IMR-90 (cell line): ENCODE measurements around the gene PIM3. TPM values are rescaled to one million over a fixed set of nuclear protein-coding genes. Genes with fewer than 3 reads are reported as not detected.

ENCODE experiments used
- ATAC-seq: fragments of 200-7000 bp; cut with Tn5 transposase; 2 replicates; pipeline ENCODE4 v1.9.1; 2020; ENCODE audit warnings: low read depth, mild to moderate bottlenecking, moderate library complexity
- BruUV-seq: library from RNA; stranded (reverse); fragments of 400-500 nt; replicated peaks from 2 replicates; lab custom pipeline; 2021; lab: Mats Ljungman, UMichigan
- CTCF ChIA-PET: fragments of 300-600 bp; formaldehyde crosslinking; extraction: SDS; loops from one replicate; lab custom pipeline; 2021; ENCODE audit warnings: antibody characterized with exemption; lab: Yijun Ruan, JAX
- POLR2A ChIA-PET: fragments of 300-600 bp; sonication (Branson Sonifier 250); formaldehyde crosslinking; loops from one replicate; lab custom pipeline; 2022; ENCODE audit warnings: antibody characterized with exemption; ENCODE audit not compliant: unreplicated experiment; lab: Charles Lee
- DNase-seq: peaks from one replicate; pipeline ENCODE4 v3.0.0; 2013
- H2AFZ ChIP-seq: replicated peaks from 2 replicates; pipeline ENCODE3; 2013; ENCODE audit warnings: low read length, mild to moderate bottlenecking; ENCODE audit not compliant: poor library complexity
- H2AK5ac ChIP-seq: 2 replicates; pipeline ENCODE4 v1.6.1; 2013; ENCODE audit warnings: low read depth, low read length, inconsistent platforms
- H2AK9ac ChIP-seq: replicated peaks from 2 replicates; pipeline ENCODE3; 2013; ENCODE audit warnings: mild to moderate bottlenecking, low read depth, low read length, moderate library complexity; ENCODE audit not compliant: poor library complexity
- H2BK120ac ChIP-seq: 2 replicates; pipeline ENCODE4 v1.6.1; 2013; ENCODE audit warnings: low read depth, low read length, inconsistent platforms
- H2BK15ac ChIP-seq: 3 replicates; pipeline ENCODE4 v1.6.1; 2013; ENCODE audit warnings: low read depth, low read length, inconsistent platforms
- H2BK20ac ChIP-seq: 2 replicates; pipeline ENCODE4 v1.6.1; 2013; ENCODE audit warnings: low read depth, mild to moderate bottlenecking, inconsistent platforms, low read length, moderate library complexity
- H2BK5ac ChIP-seq: 2 replicates; pipeline ENCODE4 v1.6.1; 2013; ENCODE audit warnings: mild to moderate bottlenecking, low read depth, low read length, inconsistent platforms; ENCODE audit not compliant: poor library complexity, severe bottlenecking
- H3K14ac ChIP-seq: replicated peaks from 2 replicates; pipeline ENCODE4 v1.6.1; 2013; ENCODE audit warnings: low read depth, low read length, inconsistent platforms
- H3K18ac ChIP-seq: 2 replicates; pipeline ENCODE4 v1.6.1; 2013; ENCODE audit warnings: low read depth, low read length, control low read depth
- H3K23ac ChIP-seq: 2 replicates; pipeline ENCODE4 v1.6.1; 2013; ENCODE audit warnings: low read depth, low read length, inconsistent platforms
- H3K27ac ChIP-seq: 2 replicates; pipeline ENCODE4 v1.5.1; 2013; ENCODE audit warnings: mild to moderate bottlenecking, control low read depth, low read length; ENCODE audit not compliant: insufficient read depth
- H3K27me3 ChIP-seq: 2 replicates; pipeline ENCODE4 v1.6.1; 2013; ENCODE audit warnings: low read length; ENCODE audit not compliant: control insufficient read depth, insufficient read depth
- H3K36me3 ChIP-seq: 2 replicates; pipeline ENCODE4 v1.6.1; 2013; ENCODE audit warnings: low read length, mixed read lengths; ENCODE audit not compliant: control insufficient read depth, insufficient read depth
- H3K4ac ChIP-seq: 2 replicates; pipeline ENCODE4 v1.6.1; 2013; ENCODE audit warnings: low read depth, low read length, inconsistent platforms
- H3K4me1 ChIP-seq: 2 replicates; pipeline ENCODE4 v1.6.1; 2013; ENCODE audit warnings: low read length, mixed read lengths; ENCODE audit not compliant: control insufficient read depth, insufficient read depth
- H3K4me2 ChIP-seq: 2 replicates; pipeline ENCODE4 v1.6.1; 2013; ENCODE audit warnings: low read depth, mild to moderate bottlenecking, control low read depth, low read length, moderate library complexity
- H3K4me3 ChIP-seq: 2 replicates; pipeline ENCODE4 v1.5.1; 2013; ENCODE audit warnings: low read depth, mild to moderate bottlenecking, control low read depth, low read length, moderate library complexity; ENCODE audit not compliant: insufficient read depth
- H3K56ac ChIP-seq: 2 replicates; pipeline ENCODE4 v1.6.1; 2013; ENCODE audit warnings: low read length, inconsistent platforms; ENCODE audit not compliant: insufficient read depth; ENCODE audit errors: extremely low read depth
- H3K79me1 ChIP-seq, 2 experiments: 2 replicates each; pipeline ENCODE4 v1.6.1; 2013; ENCODE audit warnings: low read length in 2 of 2, inconsistent platforms in 1 of 2, low read depth in 1 of 2
- H3K9ac ChIP-seq: 2 replicates; pipeline ENCODE4 v1.6.1; 2013; ENCODE audit warnings: low read depth, low read length, control low read depth
- H3K9me1 ChIP-seq: 2 replicates; pipeline ENCODE4 v1.6.1; 2013; ENCODE audit warnings: low read length, inconsistent platforms; ENCODE audit not compliant: insufficient read depth
- H3K9me3 ChIP-seq: 2 replicates; pipeline ENCODE4 v1.6.1; 2013; ENCODE audit warnings: low read length; ENCODE audit not compliant: control insufficient read depth, insufficient read depth
- H4K20me1 ChIP-seq: 2 replicates; pipeline ENCODE4 v1.6.1; 2013; ENCODE audit warnings: low read length, inconsistent platforms; ENCODE audit not compliant: insufficient read depth
- H4K5ac ChIP-seq: 2 replicates; pipeline ENCODE4 v1.6.1; 2013; ENCODE audit warnings: mild to moderate bottlenecking, low read depth, low read length, control low read depth
- H4K8ac ChIP-seq, 2 experiments: 2 replicates each; pipeline ENCODE4 v1.6.1; 2013; ENCODE audit warnings: low read depth in 2 of 2, low read length in 2 of 2, control low read depth in 1 of 2, inconsistent platforms in 1 of 2
- H4K91ac ChIP-seq: 2 replicates; pipeline ENCODE4 v1.6.1; 2013; ENCODE audit warnings: low read depth, low read length, inconsistent platforms; ENCODE audit not compliant: insufficient read depth
- BHLHE40 ChIP-seq: fragments of 150-350 bp; IDR thresholded peaks from 2 replicates; pipeline ENCODE4 v1.6.1; 2016; ENCODE audit warnings: mild to moderate bottlenecking, low read depth, low read length
- CHD1 ChIP-seq: IDR thresholded peaks from 2 replicates; pipeline ENCODE4 v1.6.1; 2012; ENCODE audit warnings: low read depth, low read length, improper control_type of control experiment
- FOS ChIP-seq: fragments of 150-350 bp; IDR thresholded peaks from 2 replicates; pipeline ENCODE4 v1.6.1; 2016; ENCODE audit warnings: low read depth, low read length
- MAFK ChIP-seq: IDR thresholded peaks from 2 replicates; pipeline ENCODE4 v1.6.1; 2012; ENCODE audit warnings: low read depth, low read length, improper control_type of control experiment
- MAZ ChIP-seq: IDR thresholded peaks from 2 replicates; pipeline ENCODE4 v1.6.1; 2012; ENCODE audit warnings: low read depth, mild to moderate bottlenecking, low read length, improper control_type of control experiment, moderate library complexity, borderline replicate concordance
- MXI1 ChIP-seq: IDR thresholded peaks from 2 replicates; pipeline ENCODE4 v1.6.1; 2012; ENCODE audit warnings: low read depth, mild to moderate bottlenecking, low read length, moderate library complexity, borderline replicate concordance
- POLR2A ChIP-seq: IDR thresholded peaks from 2 replicates; pipeline ENCODE4 v1.6.1; 2012; ENCODE audit warnings: mild to moderate bottlenecking, low read depth, low read length
- RAD21 ChIP-seq: IDR thresholded peaks from 2 replicates; pipeline ENCODE4 v1.6.1; 2012; ENCODE audit warnings: low read length, improper control_type of control experiment
- RFX5 ChIP-seq: IDR thresholded peaks from 2 replicates; pipeline ENCODE4 v1.8.0; 2012; ENCODE audit warnings: low read depth, mild to moderate bottlenecking, low read length, moderate library complexity
- SMC3 ChIP-seq: fragments of 150-350 bp; IDR thresholded peaks from 2 replicates; pipeline ENCODE4 v1.6.1; 2016; ENCODE audit warnings: low read depth, mild to moderate bottlenecking, antibody characterized with exemption, low read length, moderate library complexity
- WGBS, 2 experiments: methylation state at CpG; one replicate each; pipeline versions ENCODE4 v1.1.5 to v1.1.7; 2013; ENCODE audit warnings: missing lambda C conversion rate in 2 of 2; ENCODE audit not compliant: insufficient read length in 1 of 2; ENCODE audit errors: extremely low coverage in 2 of 2; 5-methylcytosine and 5-hydroxymethylcytosine counted together
- dilution Hi-C: fragments of 300-500 bp; cut with HindIII; formaldehyde crosslinking; loops from one replicate; pipeline ENCODE4 v1.14.3; 2018; ENCODE audit warnings: low sequenced_read_pairs; ENCODE audit not compliant: unreplicated experiment
- in situ Hi-C: fragments of 300-500 bp; cut with MboI; formaldehyde crosslinking; loops from 3 replicates; pipeline ENCODE4 v1.14.3; 2019; ENCODE audit warnings: low sequenced_read_pairs, inconsistent platforms, mixed read lengths
- intact Hi-C: fragments of 100-400 bp; cut with micrococcal nuclease; formaldehyde crosslinking; loops from 2 replicates; pipeline ENCODE4 v1.10.0; 2022
- polyA plus RNA-seq, 3 experiments: library from polyadenylated mRNA; depleted of rRNA; stranded (reverse); fragments of >200 nt; gene quantifications; 2 replicates each; pipeline ENCODE4 v1.2.3, GENCODE V29; 2012; ENCODE audit warnings: low replicate concordance in 1 of 3
- total RNA-seq: library from RNA; depleted of rRNA; stranded (reverse); fragments of >200 nt; gene quantifications from 2 replicates; pipeline ENCODE4 v1.2.3, GENCODE V29; 2012

PIM3 gene
- total and polyA plus RNA-seq, 2 of the 4 experiments (the other 2 are of a cell fraction): 8.6 to 24.7 TPM

DNA sequence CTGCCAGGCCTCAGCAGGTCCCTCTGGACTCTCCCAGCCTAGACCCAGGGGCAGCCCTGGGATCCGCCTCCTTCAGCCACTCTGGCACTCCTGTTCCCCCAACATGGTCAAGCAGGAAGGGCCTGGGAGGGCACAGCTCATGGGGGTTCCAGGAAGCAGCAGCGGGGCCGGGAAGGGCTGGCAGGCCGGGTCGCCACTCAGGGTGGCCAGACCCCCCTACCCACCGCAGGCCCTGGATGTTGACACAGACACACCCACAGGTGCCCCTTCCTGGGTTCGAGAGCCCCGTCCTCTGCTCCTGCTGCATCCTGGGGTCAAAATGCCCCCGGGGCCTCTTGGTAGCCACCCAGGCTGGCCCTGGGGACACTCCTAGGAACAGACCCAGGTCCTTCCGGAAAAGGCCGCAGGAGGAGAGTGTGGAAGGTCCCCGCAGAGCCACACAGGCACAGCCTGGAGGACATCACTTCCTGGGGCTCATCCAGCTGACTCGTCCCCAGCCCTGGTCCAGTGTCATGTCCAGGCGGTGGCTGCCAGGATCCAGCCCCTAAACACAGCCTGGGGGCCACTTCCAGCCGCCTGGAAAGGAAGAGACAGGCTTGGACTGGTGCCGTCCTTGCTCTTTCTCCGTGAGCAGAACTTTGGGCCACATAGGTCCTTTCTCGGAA, 6.8 kb upstream of the PIM3 start (continued):
- no peak for TF ChIP-seq MAFK

GRCh38 chr22:49954354-49954753, 6.2 kb upstream of the PIM3 start:
- ChIA-PET POLR2A (no interaction called here), CTCF (no interaction called here)
- Histone ChIP-seq H3K4me3 (no peak overlapping the region), H3K18ac (peak overlapping the region; percentile 41; the same call in 1 of the 2 replicates), H3K4ac (peak overlapping the region; percentile 100), H3K9me3 (no peaks in the 10 kb centered on the region), H2BK5ac (peak overlapping the region; percentile 86), H2BK15ac (peak overlapping the region; percentile 71; the same call in 2 of the 3 replicates), H3K4me2 (no peak overlapping the region), H4K5ac (0 out of 2 replicates have a peak overlapping the region, but pooled peaks have one; percentile 64), H2BK120ac (peak overlapping the region; percentile 94), H3K27ac (no peak overlapping the region), H3K56ac (no peak overlapping the region), H3K79me1 (peaks cover under 1 to 5% of the 10 kb centered on the region in 2 experiments; a peak in 1 of 4 replicates), H3K27me3 (no peaks in the 10 kb centered on the region), H2AK5ac (peak overlapping the region; percentile 66), H3K9me1 (peaks cover 23% of the 10 kb centered on the region), H3K36me3 (no peaks in the 10 kb centered on the region), H4K20me1 (no peaks in the 10 kb centered on the region), H3K4me1 (peaks cover 40% of the 10 kb centered on the region), H2AFZ (peak overlapping the region; percentile 76), H2BK20ac (peak overlapping the region; percentile 25; the same call in 1 of the 2 replicates), H3K9ac (no peak overlapping the region), H4K8ac (peak overlapping the region in 1 of 2 experiments; percentile 56; a peak in 2 of 4 replicates), H3K14ac (peak overlapping the region; percentile 11; the same call in 1 of the 2 replicates), H3K23ac (no peak overlapping the region), H2AK9ac (peak overlapping the region; percentile 99), H4K91ac (peak overlapping the region; percentile 76)
- 100% methylated on average over 2 of the region's 8 CpGs; no CpG with 5 or more reads in 1 of the 2 experiments for WGBS, 2 experiments
- in situ Hi-C loops: no loop called here
- intact Hi-C loops: no loop called here
- dilution Hi-C loops: no loop called here
- no TSS peak for BruUV-seq
- TF ChIP-seq FOS: no peak
- no peak for TF ChIP-seq MAZ
- TF ChIP-seq CHD1: no peak
- no peak for TF ChIP-seq MXI1
- no peak for TF ChIP-seq MAFK
- no peak for TF ChIP-seq RAD21
- TF ChIP-seq BHLHE40: no peak
- no peak for TF ChIP-seq POLR2A
- no peak for TF ChIP-seq RFX5
- no peak for TF ChIP-seq SMC3
- ATAC-seq: no peak
- no peak for DNase-seq
